ENCODE measurements around the gene TRIM56.
"Not testable (repeated sequence)": the region's sequence is repeated elsewhere in the genome, so short reads cannot be mapped to it uniquely, and the experiment has no call there.

TRIM56 gene

GRCh38 chr7:101113836-101114235, 28.6 kb downstream of the TRIM56 start:
- no peak for DNase-seq (ENCODE audit: low spot score)

GRCh38 chr7:101114492-101114891, 29.2 kb downstream of the TRIM56 start:
- no peak for DNase-seq (ENCODE audit: low spot score)

- DNase-seq (ENCODE audit: low spot score), result no peak
These were observed 29.9 kb downstream of the TRIM56 start for GRCh38 chr7:101115215-101115614.

- no peak for DNase-seq (ENCODE audit: low spot score)
These were observed 31.6 kb downstream of the TRIM56 start for GRCh38 chr7:101116898-101117297.

GRCh38 chr7:101118856-101119255, 33.6 kb downstream of the TRIM56 start:
- no peak for DNase-seq (ENCODE audit: low spot score)

GRCh38 chr7:101119876-101120275, 34.6 kb downstream of the TRIM56 start:
- no peak for DNase-seq (ENCODE audit: low spot score)

- DNase-seq (ENCODE audit: low spot score), result no peak
These were observed 35.0 kb downstream of the TRIM56 start for GRCh38 chr7:101120315-101120714.

- DNase-seq (ENCODE audit: low spot score), result not testable (repeated sequence)
These were observed 36.3 kb downstream of the TRIM56 start for GRCh38 chr7:101121631-101121990.

GRCh38 chr7:101121991-101122932, 37.0 kb downstream of the TRIM56 start:
- peak; percentile 14 for DNase-seq (ENCODE audit: low spot score)

- DNase-seq (ENCODE audit: low spot score), result no peak
These were observed 37.8 kb downstream of the TRIM56 start for GRCh38 chr7:101122933-101123702.

GRCh38 chr7:101123703-101124068, 38.4 kb downstream of the TRIM56 start:
- DNase-seq (ENCODE audit: low spot score), result no peak

- peak; percentile 32 for DNase-seq (ENCODE audit: low spot score)
These were observed 39.2 kb downstream of the TRIM56 start for GRCh38 chr7:101124376-101125056.

GRCh38 chr7:101125989-101126650, 40.8 kb downstream of the TRIM56 start:
- DNase-seq (ENCODE audit: low spot score), result peak; percentile 24

- DNase-seq (ENCODE audit: low spot score), result peak; percentile 42
These were observed 41.6 kb downstream of the TRIM56 start, which contains the start of gene SERPINE1 for GRCh38 chr7:101126651-101127459. Gene SERPINE1 (plus strand): TSS chr7:101127104. CDS start chr7:101128394, 1,290 bp downstream.

- no peak for DNase-seq (ENCODE audit: low spot score)
These were observed 42.3 kb downstream of the TRIM56 start for GRCh38 chr7:101127460-101128039.

- DNase-seq (ENCODE audit: low spot score), result no peak
These were observed 43.0 kb downstream of the TRIM56 start for GRCh38 chr7:101128040-101128834.

GRCh38 chr7:101129603-101130117, 44.4 kb downstream of the TRIM56 start:
- DNase-seq (ENCODE audit: low spot score), result no peak

- DNase-seq (ENCODE audit: low spot score), result not testable (repeated sequence)
These were observed 47.6 kb downstream of the TRIM56 start for GRCh38 chr7:101132626-101133600.
